DMS79 treated with DMSO at 0.1 percent for 48 hours (cell line): ENCODE measurements around the gene ZBP1.

Source experiments
- DNase-seq: peaks from one replicate; lab custom pipeline; 2025; lab: John Stamatoyannopoulos, UW

ZBP1 gene

GRCh38 chr20:57658833-57659516 is 38.7 kb upstream of the ZBP1 start:
- no peak for DNase-seq

DNA sequence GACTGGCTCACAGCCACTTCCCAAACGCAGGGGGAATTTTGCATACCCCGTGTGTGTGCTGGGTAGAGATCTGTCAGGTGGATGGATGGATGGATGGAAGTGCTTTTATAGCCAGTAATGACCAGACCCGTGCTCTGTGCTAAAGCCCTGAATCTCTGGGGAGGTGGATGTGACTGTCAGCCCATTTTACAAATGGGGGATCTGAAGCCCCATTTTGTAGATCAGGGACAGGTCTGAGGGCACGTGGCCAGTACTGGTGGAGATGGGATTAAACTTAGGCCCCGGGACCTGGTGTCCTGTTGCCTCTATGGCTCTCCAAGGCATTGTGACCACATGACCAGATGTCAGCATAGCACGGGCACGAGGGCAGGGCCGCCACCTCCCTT is 38.2 kb upstream of the ZBP1 start:
- no peak for DNase-seq

DNA sequence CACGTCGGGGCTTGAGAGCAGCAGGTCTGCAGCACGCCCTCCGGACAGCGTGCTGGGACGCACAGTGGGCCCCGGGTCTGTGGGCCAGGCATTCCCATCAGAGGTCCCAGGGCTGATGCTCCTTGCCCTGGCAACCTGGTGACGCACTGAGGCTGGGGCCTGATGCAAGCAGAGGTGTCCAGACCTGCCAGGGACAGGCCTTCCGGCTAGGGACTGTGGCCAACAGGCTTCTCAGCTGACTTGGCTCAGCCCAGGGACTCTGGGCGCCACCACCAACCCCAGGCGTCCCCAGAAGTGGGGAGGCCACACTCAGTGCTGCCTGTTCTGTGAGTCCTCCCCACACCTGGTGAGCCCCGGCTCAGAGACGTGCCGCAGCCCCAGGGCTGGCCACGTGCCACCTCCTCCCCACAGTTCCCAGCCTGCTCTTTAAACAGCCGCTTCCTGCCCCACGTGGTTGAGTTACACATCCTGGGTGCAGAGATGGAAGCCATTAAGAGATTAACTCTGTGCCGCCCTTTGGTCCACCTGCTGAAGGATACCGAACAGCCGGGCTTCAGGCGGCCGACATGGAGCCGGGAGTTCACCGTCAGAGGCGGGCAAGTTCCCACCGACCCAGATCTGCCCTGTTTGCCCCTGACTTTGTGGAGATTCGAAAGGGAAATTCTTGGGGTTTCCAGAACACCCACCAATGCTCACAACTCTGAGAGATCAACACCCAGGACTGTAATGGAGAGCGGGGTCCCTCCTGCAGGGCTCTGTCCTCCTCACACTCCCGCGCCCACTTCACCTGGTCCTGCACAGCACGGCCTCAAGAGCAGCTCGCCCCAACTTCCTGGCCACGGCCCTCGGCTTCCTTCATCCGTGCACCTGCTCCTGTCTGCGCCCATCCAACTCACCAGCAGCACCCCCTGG is 37.6 kb upstream of the ZBP1 start:
- DNase-seq, result no peak

DNA sequence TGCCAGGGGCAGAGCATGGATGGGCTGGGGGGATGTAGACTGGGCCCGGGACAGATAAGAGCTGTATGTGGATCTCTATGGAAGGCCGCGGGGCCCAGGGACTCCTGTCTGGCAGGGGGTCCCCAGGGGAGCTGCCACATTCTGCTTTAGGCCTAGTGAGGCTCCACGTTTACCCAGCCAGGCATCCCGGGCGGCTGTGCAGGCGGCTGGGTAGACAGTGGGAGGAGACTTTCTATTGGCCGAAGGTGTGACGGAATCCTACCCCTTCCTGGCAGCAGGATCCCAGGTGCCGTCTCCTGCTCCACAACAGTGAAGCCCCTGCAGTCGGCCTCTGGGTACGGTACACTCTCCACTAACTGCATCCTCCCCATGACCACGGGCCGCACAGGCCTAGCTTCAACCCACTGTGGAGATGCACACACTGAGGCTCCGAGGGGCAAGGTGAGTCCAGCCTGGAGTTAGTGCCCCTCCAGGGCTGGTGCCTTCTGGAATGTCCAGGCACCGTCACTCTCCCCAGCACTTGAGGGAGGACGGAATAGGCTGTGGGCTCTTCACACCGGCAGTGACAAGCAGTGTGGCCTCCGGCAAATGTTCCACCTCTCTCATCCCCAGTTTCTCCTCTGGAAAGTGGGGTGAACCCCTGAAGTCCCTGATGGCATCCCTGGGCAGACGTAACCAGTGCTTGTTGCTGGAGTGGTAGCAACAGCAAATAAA is 36.8 kb upstream of the ZBP1 start:
- no peak for DNase-seq

DNA sequence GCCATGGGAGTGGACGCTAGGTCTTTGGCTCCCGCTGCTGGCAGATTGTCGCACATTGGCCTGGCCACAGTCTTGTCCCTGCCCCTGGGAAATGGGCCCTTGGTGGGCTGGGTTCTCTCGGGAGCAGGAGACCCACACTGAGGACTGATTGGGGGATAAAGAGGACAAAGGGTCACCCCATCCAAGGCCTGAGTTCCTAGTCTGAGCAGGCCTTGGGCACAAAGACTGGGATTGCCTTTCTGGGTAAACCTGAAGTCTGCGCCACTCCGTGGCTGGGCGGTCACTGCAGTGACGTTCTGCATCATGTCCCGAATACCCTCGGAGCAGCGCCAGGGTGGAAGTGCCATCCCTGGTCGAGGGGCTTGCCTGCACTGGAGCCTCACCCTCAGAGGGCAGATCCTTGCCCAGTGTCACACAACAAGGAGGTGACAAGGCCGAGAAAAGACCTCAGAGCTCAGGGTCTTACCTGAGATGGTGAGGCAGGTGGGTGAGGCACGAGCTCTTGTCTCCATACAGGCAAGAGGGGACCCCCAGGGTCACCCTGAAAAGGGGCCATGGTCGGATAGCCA is 36.1 kb upstream of the ZBP1 start:
- no peak for DNase-seq

GRCh38 chr20:57655809-57656155 is 35.6 kb upstream of the ZBP1 start:
- DNase-seq, result no peak

GRCh38 chr20:57654998-57655808 is 35.0 kb upstream of the ZBP1 start:
- DNase-seq, result no peak

GRCh38 chr20:57654363-57654997 is 34.3 kb upstream of the ZBP1 start:
- peak; percentile 56 for DNase-seq

- no peak for DNase-seq
Measured at GRCh38 chr20:57653910-57654309, 33.7 kb upstream of the ZBP1 start.

GRCh38 chr20:57653546-57653900 is 33.3 kb upstream of the ZBP1 start:
- DNase-seq, result no peak

GRCh38 chr20:57652606-57653545 is 32.6 kb upstream of the ZBP1 start:
- DNase-seq, result no peak

GRCh38 chr20:57651881-57652605 is 31.8 kb upstream of the ZBP1 start:
- DNase-seq, result no peak

DNA sequence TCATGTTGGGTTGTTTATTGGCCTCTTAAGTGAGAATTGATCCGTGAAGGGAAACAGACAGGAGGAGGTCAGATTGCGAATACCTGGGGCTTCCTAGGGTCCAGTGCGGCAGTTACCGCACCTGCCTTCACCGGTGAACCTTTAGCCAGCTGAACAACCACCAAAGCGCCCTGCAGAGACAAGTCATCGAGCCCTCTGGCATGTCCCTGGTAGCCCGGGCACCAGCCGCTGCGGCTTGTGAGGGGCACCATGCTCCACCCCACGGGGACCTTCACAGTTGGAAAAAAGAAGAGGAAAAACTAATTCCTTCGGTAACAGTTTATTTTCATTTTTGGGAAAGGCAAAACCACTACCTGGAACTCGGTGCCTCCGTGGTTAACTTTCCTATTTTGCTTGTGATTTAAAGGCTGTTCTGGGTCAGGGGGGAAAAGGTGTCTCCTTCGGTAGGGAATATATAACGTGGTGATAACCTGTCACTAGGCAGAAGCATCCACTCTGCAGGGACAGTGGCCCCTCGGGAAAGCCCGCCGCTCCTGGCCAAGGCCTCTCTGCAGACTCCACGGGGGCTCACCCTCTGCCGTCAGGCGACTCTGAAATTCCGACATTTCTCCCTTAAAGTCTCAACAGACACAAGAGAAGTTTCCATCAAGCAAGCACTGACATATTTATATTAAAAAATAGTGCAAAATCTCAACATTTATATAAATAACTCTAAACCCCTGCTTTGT is 30.7 kb upstream of the ZBP1 start:
- DNase-seq, result no peak

DNA sequence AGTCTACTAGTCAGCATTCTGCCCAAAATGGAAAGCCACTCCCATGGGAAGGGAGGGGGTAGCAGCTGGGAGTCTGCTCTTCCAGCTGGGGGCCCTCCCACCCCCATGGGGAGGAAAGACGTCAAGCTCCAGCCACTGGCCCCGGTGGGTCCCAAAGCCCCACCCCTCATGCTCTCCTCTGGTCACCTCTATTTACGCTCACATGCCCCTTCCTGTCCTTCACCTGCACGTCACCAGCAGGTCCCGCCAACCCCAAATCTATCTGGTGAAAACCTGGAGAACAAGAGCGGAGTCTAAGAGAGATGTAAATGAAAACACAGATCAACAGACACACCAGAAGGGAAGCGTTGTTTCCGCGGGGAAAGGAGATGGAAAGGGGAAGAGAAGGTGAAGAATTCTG is 30.0 kb upstream of the ZBP1 start:
- no peak for DNase-seq

DNA sequence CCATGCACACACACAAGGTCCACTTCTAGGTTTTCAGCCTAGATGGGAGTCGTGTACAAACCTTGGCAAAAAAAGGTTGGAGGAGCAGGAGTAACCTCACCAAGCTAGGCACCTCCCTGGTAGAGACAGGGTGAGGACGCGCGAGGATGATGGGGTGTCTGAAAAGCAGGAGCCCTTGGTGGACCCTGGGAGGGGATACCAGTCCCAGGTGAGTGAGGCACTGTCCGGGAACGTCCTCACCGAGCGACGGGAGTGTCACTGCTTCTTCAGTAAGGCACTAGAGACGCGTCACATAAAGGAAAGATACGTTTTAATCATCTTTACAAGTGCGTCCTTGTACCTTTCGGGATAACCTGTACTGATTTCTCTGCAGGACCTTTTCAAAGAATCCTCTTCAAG is 29.4 kb upstream of the ZBP1 start:
- no peak for DNase-seq

GRCh38 chr20:57648878-57649616 is 28.8 kb upstream of the ZBP1 start:
- DNase-seq, result no peak

- no peak for DNase-seq
Measured at GRCh38 chr20:57647933-57648785, 27.9 kb upstream of the ZBP1 start.
